ENCODE results near the gene TFR2. TPM values are rescaled to one million over a fixed set of nuclear protein-coding genes. Genes with fewer than 3 reads are reported as not detected.
A peak's percentile ranks its signal among the peaks of the same experiment; 100 is the strongest.

The TFR2 gene
- total RNA-seq, 3 donors from 2014 or later: 0.48 TPM; not detected in 2

GRCh38 chr7:100595188-100595587 lies 46.2 kb downstream of the TFR2 start:
- Histone ChIP-seq H3K36me3 (no peaks in the 10 kb centered on the region), H3K4me3 (no peak overlapping the region), H3K27me3 (no peaks in the 10 kb centered on the region), H3K9me3 (no peaks in the 10 kb centered on the region), H3K27ac (no peak overlapping the region), H3K4me1 (no peaks in the 10 kb centered on the region)
- intact Hi-C loops (cut with DNase I; ENCODE audit: low total_unique reads): no loop called here
- TF ChIP-seq POLR2A (IDR thresholded peaks at IDR 0.05): no peak
- no peak for TF ChIP-seq POLR2AphosphoS5 (IDR thresholded peaks at IDR 0.05)
- no peak for TF ChIP-seq CTCF (IDR thresholded peaks at IDR 0.05)
- DNase-seq (ENCODE audit: low spot score in 2 of 2): no peak

- no peaks in the 10 kb centered on the region for H3K4me1 ChIP-seq
- no peaks in the 10 kb centered on the region for H3K36me3 ChIP-seq
- intact Hi-C loops (cut with DNase I; ENCODE audit: low total_unique reads): no loop called here
- no peak for DNase-seq (ENCODE audit: low spot score in 2 of 2)
- no peaks in the 10 kb centered on the region for H3K27me3 ChIP-seq
- no peaks in the 10 kb centered on the region for H3K9me3 ChIP-seq
- no peak overlapping the region for H3K27ac ChIP-seq
- H3K4me3 ChIP-seq: no peak overlapping the region
- TF ChIP-seq POLR2AphosphoS5 (IDR thresholded peaks at IDR 0.05) (no peak), CTCF (IDR thresholded peaks at IDR 0.05) (no peak), POLR2A (IDR thresholded peaks at IDR 0.05) (no peak)
These were observed 49.8 kb downstream of the TFR2 start for GRCh38 chr7:100591596-100591995.

DNA sequence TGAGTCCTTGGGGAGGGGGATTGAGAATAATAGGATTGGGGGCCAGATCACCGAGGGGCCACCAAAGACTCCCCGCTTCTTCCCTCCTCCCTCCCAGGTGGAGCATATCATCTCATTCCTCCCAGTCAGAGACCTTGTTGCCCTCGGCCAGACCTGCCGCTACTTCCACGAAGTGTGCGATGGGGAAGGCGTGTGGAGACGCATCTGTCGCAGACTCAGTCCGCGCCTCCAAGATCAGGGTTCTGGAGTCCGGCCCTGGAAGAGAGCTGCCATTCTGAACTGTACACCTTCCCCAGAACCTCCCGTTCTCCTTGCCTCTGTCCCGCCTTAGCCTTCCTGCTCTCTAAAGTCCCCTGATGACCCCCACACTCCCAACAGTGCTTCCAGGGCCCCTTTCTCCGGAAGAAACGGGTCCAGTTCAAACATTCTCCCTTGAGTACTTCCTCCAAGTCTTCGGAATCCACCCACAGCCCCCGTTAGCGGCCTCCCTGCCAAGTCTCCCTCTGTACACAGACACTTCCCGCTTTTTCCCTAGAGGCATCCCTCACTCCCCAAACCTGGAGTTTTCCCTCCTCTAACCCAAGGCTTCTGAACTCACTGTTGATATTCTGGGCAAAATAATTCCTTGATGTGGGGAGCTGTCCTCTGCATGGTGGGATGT lies 51.1 kb downstream of the TFR2 start:
- H3K4me1 ChIP-seq: peaks cover 0 to 1% of the 10 kb centered on the region in 2 donors
- intact Hi-C loops (cut with DNase I; ENCODE audit: low total_unique reads): no loop called here
- DNase-seq (ENCODE audit: low spot score in 2 of 2): no peak

GRCh38 chr7:100589341-100589947 lies 51.9 kb downstream of the TFR2 start:
- Histone ChIP-seq H3K36me3 (no peaks in the 10 kb centered on the region), H3K4me3 (peak overlapping the region in 2 of 3 donors; percentile 24 to 46), H3K27ac (peak overlapping the region in 1 of 2 donors; percentile 76), H3K27me3 (no peaks in the 10 kb centered on the region), H3K9me3 (no peaks in the 10 kb centered on the region), H3K4me1 (peaks cover 0 to 9% of the 10 kb centered on the region in 2 donors)
- TF ChIP-seq POLR2A (IDR thresholded peaks at IDR 0.05) (no peak), POLR2AphosphoS5 (IDR thresholded peaks at IDR 0.05) (no peak), CTCF (IDR thresholded peaks at IDR 0.05) (no peak)
- intact Hi-C loops (cut with DNase I; ENCODE audit: low total_unique reads): no loop called here
- DNase-seq (ENCODE audit: low spot score in 2 of 2): no peak

More for the DNA sequence above, 51.1 kb downstream of the TFR2 start:
- no peaks in the 10 kb centered on the region for H3K9me3 ChIP-seq
- H3K27ac ChIP-seq: peak overlapping the region in 1 of 2 donors; percentile 76
- TF ChIP-seq CTCF (IDR thresholded peaks at IDR 0.05) (no peak), POLR2A (IDR thresholded peaks at IDR 0.05) (no peak), POLR2AphosphoS5 (IDR thresholded peaks at IDR 0.05) (no peak)
- peak overlapping the region in 2 of 3 donors; percentile 24 to 46 for H3K4me3 ChIP-seq
- no peaks in the 10 kb centered on the region for H3K36me3 ChIP-seq
- H3K27me3 ChIP-seq: no peaks in the 10 kb centered on the region

DNA sequence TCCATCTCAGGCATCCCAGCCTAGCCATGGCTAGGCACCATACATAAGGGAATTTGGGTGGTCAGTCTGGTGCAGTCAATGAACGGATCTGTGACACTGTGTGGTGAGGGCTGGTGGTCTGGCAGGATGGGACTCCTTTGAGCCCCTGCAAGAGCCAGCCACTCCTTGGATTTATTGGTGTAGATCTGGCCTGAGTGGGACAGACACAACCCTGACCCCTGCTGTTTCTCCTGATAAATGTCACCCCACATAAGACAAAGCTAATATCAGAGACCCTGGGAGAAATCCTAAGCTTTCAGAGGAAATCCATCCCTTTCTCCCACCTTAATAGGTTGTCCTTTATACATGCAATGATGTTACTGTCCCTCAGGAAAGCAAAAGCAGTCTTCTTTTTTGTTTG lies 52.9 kb downstream of the TFR2 start:
- DNase-seq (ENCODE audit: low spot score in 2 of 2): no peak
- TF ChIP-seq POLR2AphosphoS5 (IDR thresholded peaks at IDR 0.05) (no peak), POLR2A (IDR thresholded peaks at IDR 0.05) (no peak), CTCF (IDR thresholded peaks at IDR 0.05) (peak in 1 of 3 donors; percentile 22)
- Histone ChIP-seq H3K27ac (no peak overlapping the region), H3K36me3 (no peaks in the 10 kb centered on the region), H3K4me1 (peaks cover 5 to 14% of the 10 kb centered on the region in 2 donors), H3K4me3 (no peak overlapping the region), H3K9me3 (no peaks in the 10 kb centered on the region), H3K27me3 (no peaks in the 10 kb centered on the region)
- intact Hi-C loops (cut with DNase I; ENCODE audit: low total_unique reads): no loop called here

Data from breast epithelium (tissue), 4 donors.